ENCODE data around the gene IQGAP2. TPM values are rescaled to one million over a fixed set of nuclear protein-coding genes. Genes with fewer than 3 reads are reported as not detected.

IQGAP2 gene
- total and polyA plus RNA-seq, 2 donors (not counting 1 experiment from before 2014, with no cell fraction given): 8.1 to 15.0 TPM

DNA sequence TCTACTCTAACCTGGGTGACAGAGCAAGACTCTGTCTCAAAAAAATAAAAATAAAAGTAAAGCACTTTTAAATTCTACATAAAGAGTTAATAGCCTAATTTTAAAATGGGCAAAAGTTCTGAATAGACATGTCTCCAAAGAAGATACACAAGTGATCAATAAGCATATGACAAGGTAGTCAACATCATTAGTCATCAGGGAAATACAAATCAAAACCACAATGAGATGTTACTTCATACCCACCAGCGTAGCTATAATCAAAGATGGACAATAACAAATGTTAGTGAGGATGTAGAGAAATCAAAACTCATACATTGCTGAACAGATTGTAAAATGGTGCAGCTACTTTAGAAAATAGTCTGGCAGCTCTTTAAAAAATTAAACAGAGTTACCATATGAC, 64.1 kb downstream of the IQGAP2 start:
- no peak for DNase-seq
- no peak for TF ChIP-seq EZH2 (IDR thresholded peaks at IDR 0.05; ENCODE audit: borderline replicate concordance, insufficient read depth, low read depth, low read length, poor library complexity, severe bottlenecking)
- TF ChIP-seq, protein P1, sequence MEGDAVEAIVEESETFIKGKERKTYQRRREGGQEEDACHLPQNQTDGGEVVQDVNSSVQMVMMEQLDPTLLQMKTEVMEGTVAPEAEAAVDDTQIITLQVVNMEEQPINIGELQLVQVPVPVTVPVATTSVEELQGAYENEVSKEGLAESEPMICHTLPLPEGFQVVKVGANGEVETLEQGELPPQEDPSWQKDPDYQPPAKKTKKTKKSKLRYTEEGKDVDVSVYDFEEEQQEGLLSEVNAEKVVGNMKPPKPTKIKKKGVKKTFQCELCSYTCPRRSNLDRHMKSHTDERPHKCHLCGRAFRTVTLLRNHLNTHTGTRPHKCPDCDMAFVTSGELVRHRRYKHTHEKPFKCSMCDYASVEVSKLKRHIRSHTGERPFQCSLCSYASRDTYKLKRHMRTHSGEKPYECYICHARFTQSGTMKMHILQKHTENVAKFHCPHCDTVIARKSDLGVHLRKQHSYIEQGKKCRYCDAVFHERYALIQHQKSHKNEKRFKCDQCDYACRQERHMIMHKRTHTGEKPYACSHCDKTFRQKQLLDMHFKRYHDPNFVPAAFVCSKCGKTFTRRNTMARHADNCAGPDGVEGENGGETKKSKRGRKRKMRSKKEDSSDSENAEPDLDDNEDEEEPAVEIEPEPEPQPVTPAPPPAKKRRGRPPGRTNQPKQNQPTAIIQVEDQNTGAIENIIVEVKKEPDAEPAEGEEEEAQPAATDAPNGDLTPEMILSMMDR (IDR thresholded peaks at IDR 0.05): no peak
- Mint-ChIP-seq H3K27ac (no peak overlapping the region), H3K27me3 (no peaks in the 10 kb centered on the region), H3K9me3 (ENCODE audit: insufficient read depth) (no peaks in the 10 kb centered on the region), H3K4me3 (no peak overlapping the region), H3K4me1 (no peaks in the 10 kb centered on the region)
- intact Hi-C loops (cut with micrococcal nuclease): no loop called here
- ATAC-seq (ENCODE audit: low read depth): no peak
- Histone ChIP-seq H3K4me2 (replicated peaks; ENCODE audit: low read depth, low read length, poor library complexity, severe bottlenecking) (no peak overlapping the region), H4K20me1 (ENCODE audit: control insufficient read depth, insufficient read depth, low read length, poor library complexity, severe bottlenecking) (no peaks in the 10 kb centered on the region), H3K9ac (ENCODE audit: low read length) (no peak overlapping the region), H3K27me3 (replicated peaks in 1 of 4; ENCODE audit: control extremely low read depth in 1 of 4, control insufficient read depth in 3 of 4, insufficient read depth in 4 of 4, low read length in 3 of 4) (no peaks in the 10 kb centered on the region), H3K27ac (ENCODE audit: low read length in 2 of 2) (no peak overlapping the region), H3K4me1 (ENCODE audit: control insufficient read depth in 2 of 2, insufficient read depth in 2 of 2, low read length in 2 of 2) (no peaks in the 10 kb centered on the region), H3K4me3 (ENCODE audit: control extremely low read depth in 1 of 5, extremely low read depth in 1 of 5, insufficient read depth in 1 of 5, low read depth in 2 of 5, low read length in 4 of 5) (no peak overlapping the region), H3K36me3 (replicated peaks in 1 of 2; ENCODE audit: control extremely low read depth in 1 of 2, control insufficient read depth in 1 of 2, extremely low read depth in 1 of 2, insufficient read depth in 2 of 2, low read length in 1 of 2) (no peaks in the 10 kb centered on the region), H3K9me3 (ENCODE audit: control extremely low read depth in 1 of 3, control insufficient read depth in 2 of 3, insufficient read depth in 1 of 3, low read length in 2 of 3) (no peaks in the 10 kb centered on the region), H2AFZ (ENCODE audit: insufficient read depth, low read depth, low read length, poor library complexity, severe bottlenecking) (no peak overlapping the region), H3K79me2 (ENCODE audit: control insufficient read depth, insufficient read depth, low read length) (no peaks in the 10 kb centered on the region)
- WGBS (ENCODE audit: insufficient coverage): no CpG with 5 or more reads among the region's 1 CpG
- ChIA-PET CTCF (no interaction called here), POLR2A (no interaction called here)

GRCh38 chr5:76468635-76469425, 65.7 kb downstream of the IQGAP2 start:
- Mint-ChIP-seq H3K27ac (no peak overlapping the region), H3K9me3 (ENCODE audit: insufficient read depth) (no peaks in the 10 kb centered on the region), H3K27me3 (no peaks in the 10 kb centered on the region), H3K4me3 (no peak overlapping the region), H3K4me1 (peaks cover 4% of the 10 kb centered on the region)
- no peak overlapping the region for H3K4me2 ChIP-seq (replicated peaks; ENCODE audit: low read depth, low read length, poor library complexity, severe bottlenecking)
- H3K79me2 ChIP-seq (ENCODE audit: control insufficient read depth, insufficient read depth, low read length): no peaks in the 10 kb centered on the region
- H4K20me1 ChIP-seq (ENCODE audit: control insufficient read depth, insufficient read depth, low read length, poor library complexity, severe bottlenecking): no peaks in the 10 kb centered on the region
- CTCF ChIA-PET: no interaction called here
- no peak overlapping the region for H3K4me3 ChIP-seq (ENCODE audit: control extremely low read depth in 1 of 5, extremely low read depth in 1 of 5, insufficient read depth in 1 of 5, low read depth in 2 of 5, low read length in 4 of 5)
- no peak overlapping the region for H3K9ac ChIP-seq (ENCODE audit: low read length)
- H3K36me3 ChIP-seq (replicated peaks in 1 of 2; ENCODE audit: control extremely low read depth in 1 of 2, control insufficient read depth in 1 of 2, extremely low read depth in 1 of 2, insufficient read depth in 2 of 2, low read length in 1 of 2): no peaks in the 10 kb centered on the region
- no peaks in the 10 kb centered on the region for H3K27me3 ChIP-seq (replicated peaks in 1 of 4; ENCODE audit: control extremely low read depth in 1 of 4, control insufficient read depth in 3 of 4, insufficient read depth in 4 of 4, low read length in 3 of 4)
- DNase-seq: no peak
- H3K9me3 ChIP-seq (ENCODE audit: control extremely low read depth in 1 of 3, control insufficient read depth in 2 of 3, insufficient read depth in 1 of 3, low read length in 2 of 3): no peaks in the 10 kb centered on the region
- intact Hi-C loops (cut with micrococcal nuclease): no loop called here
- H3K4me1 ChIP-seq (ENCODE audit: control insufficient read depth in 2 of 2, insufficient read depth in 2 of 2, low read length in 2 of 2): peaks cover 5 to 7% of the 10 kb centered on the region in 2 donors
- ATAC-seq (ENCODE audit: low read depth): no peak
- H2AFZ ChIP-seq (ENCODE audit: insufficient read depth, low read depth, low read length, poor library complexity, severe bottlenecking): no peak overlapping the region
- no peak overlapping the region for H3K27ac ChIP-seq (ENCODE audit: low read length in 2 of 2)
- POLR2A ChIA-PET: no interaction called here
- WGBS (ENCODE audit: insufficient coverage): 97% methylated on average over 8 of the region's 12 CpGs
- TF ChIP-seq, protein P1 (IDR thresholded peaks at IDR 0.05): no peak
- TF ChIP-seq EZH2 (IDR thresholded peaks at IDR 0.05; ENCODE audit: borderline replicate concordance, insufficient read depth, low read depth, low read length, poor library complexity, severe bottlenecking): no peak
